Loucy (cell line): ENCODE data around the gene CCDC85C.
A peak's percentile ranks its signal among the peaks of the same experiment; 100 is the strongest.

Source experiments
- H2AFZ ChIP-seq: fragments of 200-600 bp; sonication (generic); 2 replicates; pipeline ENCODE4 v1.6.0; 2016; ENCODE audit warnings: antibody characterized with exemption, mild to moderate bottlenecking, low read length, moderate library complexity
- H3F3A ChIP-seq: fragments of 200-600 bp; 2 replicates; pipeline ENCODE4 v1.6.0; 2016; ENCODE audit warnings: antibody characterized with exemption, low read depth, mild to moderate bottlenecking
- H3K27me3 ChIP-seq: fragments of 200-600 bp; sonication (generic); 2 replicates; pipeline ENCODE4 v1.6.1; 2014; ENCODE audit warnings: low read length, mild to moderate bottlenecking; ENCODE audit not compliant: insufficient read depth, poor library complexity, severe bottlenecking
- H3K36me3 ChIP-seq: fragments of 200-600 bp; sonication (generic); 2 replicates; pipeline ENCODE4 v1.6.1; 2016; ENCODE audit warnings: low read length; ENCODE audit not compliant: insufficient read depth
- H3K4me1 ChIP-seq: fragments of 200-600 bp; sonication (generic); 2 replicates; pipeline ENCODE4 v1.5.1; 2014; ENCODE audit warnings: low read length, mild to moderate bottlenecking; ENCODE audit not compliant: insufficient read depth, poor library complexity, severe bottlenecking
- H3K4me2 ChIP-seq: fragments of 200-600 bp; sonication (generic); 2 replicates; pipeline ENCODE4 v1.6.0; 2014; ENCODE audit warnings: antibody characterized with exemption, low read length, low read depth, mild to moderate bottlenecking; ENCODE audit not compliant: poor library complexity, severe bottlenecking
- H3K4me3 ChIP-seq: fragments of 200-600 bp; sonication (generic); 2 replicates; pipeline ENCODE4 v1.5.1; 2014; ENCODE audit warnings: low read length, mild to moderate bottlenecking, mixed read lengths; ENCODE audit not compliant: poor library complexity, severe bottlenecking
- H3K79me2 ChIP-seq: fragments of 200-600 bp; sonication (generic); 2 replicates; pipeline ENCODE4 v1.6.1; 2014; ENCODE audit warnings: low read length; ENCODE audit not compliant: insufficient read depth
- H3K9ac ChIP-seq: fragments of 200-600 bp; sonication (generic); 2 replicates; pipeline ENCODE4 v1.6.0; 2014; ENCODE audit warnings: mild to moderate bottlenecking, low read depth, low read length, moderate library complexity; ENCODE audit not compliant: poor library complexity, severe bottlenecking
- H3K9me2 ChIP-seq: fragments of 200-600 bp; sonication (generic); replicated peaks from 2 replicates; pipeline ENCODE4 v1.6.1; 2016; ENCODE audit warnings: low read depth, low read length, mixed read lengths
- H3K9me3 ChIP-seq: fragments of 200-600 bp; sonication (generic); 2 replicates; pipeline ENCODE4 v1.6.1; 2014; ENCODE audit warnings: mild to moderate bottlenecking, antibody characterized with exemption, low read length, low read depth; ENCODE audit not compliant: insufficient read depth
- H4K20me1 ChIP-seq: fragments of 200-600 bp; sonication (generic); 2 replicates; pipeline ENCODE4 v1.6.0; 2014; ENCODE audit warnings: antibody characterized with exemption, low read length, mild to moderate bottlenecking; ENCODE audit not compliant: insufficient read depth, poor library complexity, severe bottlenecking
- CTCF ChIP-seq: fragments of 200-600 bp; sonication (generic); conservative IDR thresholded peaks from 2 replicates; pipeline ENCODE4 v1.5.1; 2014; ENCODE audit warnings: mild to moderate bottlenecking, antibody characterized with exemption, low read length
- EZH2phosphoT487 ChIP-seq: fragments of 200-600 bp; IDR thresholded peaks from 2 replicates; pipeline ENCODE4 v1.6.1; 2018; ENCODE audit warnings: antibody characterized with exemption, mild to moderate bottlenecking, moderate library complexity, borderline replicate concordance

Gene CCDC85C

GRCh38 chr14:99497894-99498293 is 106.1 kb downstream of the CCDC85C start:
- H3K9me2 ChIP-seq = no peaks in the 10 kb centered on the region
- H3K4me1 ChIP-seq = no peaks in the 10 kb centered on the region
- no peaks in the 10 kb centered on the region for H3K9me3 ChIP-seq
- H3K27me3 ChIP-seq = no peaks in the 10 kb centered on the region
- peaks cover 94% of the 10 kb centered on the region; the same call in 1 of the 2 replicates for H3K36me3 ChIP-seq
- H2AFZ ChIP-seq = no peak overlapping the region
- H3F3A ChIP-seq = no peaks in the 10 kb centered on the region
- peaks cover 16% of the 10 kb centered on the region for H3K79me2 ChIP-seq
- TF ChIP-seq EZH2phosphoT487 (no peak), CTCF (no peak)
- H4K20me1 ChIP-seq = peaks cover 5% of the 10 kb centered on the region
- H3K4me3 ChIP-seq = no peak overlapping the region
- H3K4me2 ChIP-seq = no peak overlapping the region
- H3K9ac ChIP-seq = no peak overlapping the region

DNA sequence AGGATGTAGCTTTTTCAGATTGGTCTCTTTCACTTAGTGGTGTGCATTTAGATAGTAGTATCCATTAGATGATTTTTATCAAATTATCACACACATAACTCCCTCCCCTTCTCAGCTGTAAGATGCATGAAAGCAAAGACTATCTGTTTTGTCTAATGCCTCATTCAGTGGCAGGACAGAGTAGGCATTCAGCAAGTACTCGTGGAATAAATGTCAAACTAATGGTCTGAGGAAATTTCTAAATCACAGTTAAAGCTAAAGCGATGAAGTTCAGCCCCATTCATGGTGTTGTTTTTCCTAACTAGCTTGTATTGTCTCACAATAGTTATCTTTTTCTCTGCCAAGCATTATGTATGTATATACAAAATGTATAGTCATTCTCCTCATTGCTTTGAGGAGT is 106.7 kb downstream of the CCDC85C start:
- H3K9me3 ChIP-seq = no peaks in the 10 kb centered on the region
- TF ChIP-seq EZH2phosphoT487 (no peak), CTCF (no peak)
- H4K20me1 ChIP-seq = peaks cover 5% of the 10 kb centered on the region
- H3K36me3 ChIP-seq = peaks cover 94% of the 10 kb centered on the region; the same call in 1 of the 2 replicates
- no peaks in the 10 kb centered on the region for H3F3A ChIP-seq
- H3K27me3 ChIP-seq = no peaks in the 10 kb centered on the region
- H3K4me1 ChIP-seq = no peaks in the 10 kb centered on the region
- H2AFZ ChIP-seq = no peak overlapping the region
- H3K4me3 ChIP-seq = no peak overlapping the region
- no peaks in the 10 kb centered on the region for H3K9me2 ChIP-seq
- no peak overlapping the region for H3K9ac ChIP-seq
- peaks cover 21% of the 10 kb centered on the region for H3K79me2 ChIP-seq
- H3K4me2 ChIP-seq = no peak overlapping the region

- H3K9me2 ChIP-seq = no peaks in the 10 kb centered on the region
- no peaks in the 10 kb centered on the region for H3K36me3 ChIP-seq
- H4K20me1 ChIP-seq = peaks cover 80% of the 10 kb centered on the region
- peaks cover 32% of the 10 kb centered on the region for H3K4me1 ChIP-seq
- no peaks in the 10 kb centered on the region for H3K27me3 ChIP-seq
- H3F3A ChIP-seq = no peaks in the 10 kb centered on the region
- H3K4me3 ChIP-seq = peak overlapping the region; percentile 95
- peaks cover 86% of the 10 kb centered on the region for H3K79me2 ChIP-seq
- H3K9me3 ChIP-seq = no peaks in the 10 kb centered on the region
- H3K9ac ChIP-seq = peak overlapping the region; percentile 82
- no peak overlapping the region for H2AFZ ChIP-seq
- TF ChIP-seq EZH2phosphoT487 (no peak), CTCF (no peak)
- peak overlapping the region; percentile 91 for H3K4me2 ChIP-seq
These were observed 119.9 kb downstream of the CCDC85C start for GRCh38 chr14:99484106-99484505.
